GM15510 (cell line): ENCODE data around the gene TM7SF2.

Experiments used
- POLR2A ChIP-seq: IDR thresholded peaks from 3 replicates; pipeline ENCODE4 v1.6.1; 2011; ENCODE audit warnings: borderline replicate concordance; ENCODE audit not compliant: insufficient read length; ENCODE audit errors: extremely low read depth

The TM7SF2 gene

GRCh38 chr11:65111744-65112545 is at the start of gene TM7SF2:
TSS of gene TM7SF2 (plus strand) at chr11:65111872. CDS start at chr11:65112016, 144 bp downstream.
- TF ChIP-seq POLR2A = peak; percentile 98

GRCh38 chr11:65063532-65063931 is 48.1 kb upstream of the TM7SF2 start:
- TF ChIP-seq POLR2A = no peak

DNA sequence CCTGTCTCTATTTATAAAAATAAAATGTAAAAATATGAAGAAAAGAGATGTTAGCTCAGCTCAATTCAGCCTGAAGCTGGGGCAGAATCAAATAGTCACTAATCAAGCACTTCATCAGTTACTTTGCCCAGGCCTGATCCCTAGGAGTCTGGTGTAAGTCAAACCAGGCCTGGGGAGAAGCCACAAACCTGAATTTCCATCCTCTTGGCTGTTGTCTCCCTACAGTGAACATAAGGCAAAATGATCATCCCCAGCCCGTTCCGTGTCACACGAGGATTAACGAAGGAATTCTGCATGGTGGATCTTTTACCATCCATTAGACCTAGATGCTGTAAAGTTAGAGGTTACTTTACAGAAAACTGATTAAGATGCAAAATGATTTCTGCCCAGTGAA is 46.8 kb upstream of the TM7SF2 start:
- no peak for TF ChIP-seq POLR2A

DNA sequence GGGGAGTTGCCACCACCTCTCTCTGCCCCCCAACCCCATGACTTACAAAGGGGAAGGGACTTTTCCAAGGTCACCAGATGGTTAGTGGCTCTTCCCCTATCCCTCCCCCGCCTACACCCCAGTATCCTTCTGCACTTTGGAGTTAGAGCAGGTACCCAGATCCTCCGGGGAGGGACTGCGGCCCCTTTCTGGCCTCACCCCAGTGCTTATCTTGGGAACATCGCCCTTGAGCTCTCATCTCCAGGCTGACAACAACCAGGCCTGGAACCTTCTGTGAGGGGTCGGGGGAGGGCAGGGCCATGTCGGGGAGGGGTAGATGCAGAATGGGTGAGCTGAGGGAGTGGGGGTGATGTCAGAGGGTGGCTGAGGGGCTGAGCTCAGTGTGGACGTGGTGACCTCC is 45.8 kb upstream of the TM7SF2 start:
- TF ChIP-seq POLR2A = no peak

DNA sequence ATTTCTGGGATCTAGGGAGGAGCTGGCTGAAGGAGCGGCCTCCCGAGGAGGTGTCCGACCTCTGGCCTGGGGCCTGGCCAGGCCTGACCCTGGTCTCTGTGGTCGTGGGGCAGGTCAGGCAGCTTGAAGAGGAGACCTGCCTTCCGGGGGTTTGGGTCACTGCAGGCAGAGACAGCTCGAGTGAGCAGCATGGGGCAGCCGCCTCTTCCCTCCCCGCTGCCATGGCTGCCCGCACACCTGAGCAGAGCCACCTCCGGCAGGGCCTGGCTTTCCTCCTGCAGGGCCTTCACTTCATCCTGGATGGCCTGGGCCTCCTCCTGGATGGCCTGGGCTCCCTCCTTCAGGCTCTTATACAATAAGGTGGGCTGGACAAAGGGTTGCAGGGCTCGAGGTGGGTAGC is 45.4 kb upstream of the TM7SF2 start:
- TF ChIP-seq POLR2A = no peak

- TF ChIP-seq POLR2A = no peak
Measured at GRCh38 chr11:65066805-65067291, 44.8 kb upstream of the TM7SF2 start.

DNA sequence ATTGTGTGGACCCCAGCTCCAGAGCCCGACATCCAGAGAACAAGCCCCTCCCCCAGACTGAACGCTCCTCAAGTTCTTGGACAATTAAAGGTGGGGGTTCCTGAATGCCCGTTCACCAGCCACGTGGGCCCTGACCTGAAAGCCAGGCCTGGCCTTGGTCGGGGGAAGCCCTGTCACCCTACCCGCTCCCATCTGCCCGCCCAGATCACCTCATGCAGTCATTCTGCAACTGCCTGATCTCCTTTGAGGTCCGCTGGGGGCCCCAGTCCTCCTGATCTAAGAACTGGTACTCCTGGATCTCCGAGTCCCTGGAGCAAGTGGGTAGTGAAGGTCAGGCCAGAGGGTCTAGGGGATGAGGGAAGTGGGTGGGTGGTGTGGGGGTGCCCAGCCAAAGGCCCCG is 44.2 kb upstream of the TM7SF2 start:
- no peak for TF ChIP-seq POLR2A

DNA sequence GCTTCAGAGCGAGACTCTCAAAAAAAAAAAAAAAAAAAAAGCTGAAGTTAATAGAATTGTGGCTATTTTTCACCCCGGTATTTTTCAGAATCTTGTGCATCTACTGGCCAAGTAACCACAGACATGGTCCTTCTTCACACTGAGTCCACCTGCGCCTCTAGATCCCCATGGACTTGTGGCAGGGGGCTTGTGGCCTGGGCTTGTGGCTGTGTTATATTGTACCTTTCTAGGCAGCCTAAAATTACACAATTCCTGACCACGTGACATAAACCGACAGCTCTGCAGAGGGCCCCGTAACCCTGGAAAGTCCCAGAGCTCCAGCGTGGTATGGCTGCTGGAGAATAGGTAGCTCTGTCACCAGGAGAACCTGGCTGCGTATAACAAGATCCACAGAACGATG is 42.5 kb upstream of the TM7SF2 start:
- no peak for TF ChIP-seq POLR2A

- TF ChIP-seq POLR2A = no peak
Measured at GRCh38 chr11:65071907-65072630, 39.6 kb upstream of the TM7SF2 start.

- TF ChIP-seq POLR2A = no peak
Measured at GRCh38 chr11:65072631-65072966, 39.1 kb upstream of the TM7SF2 start.

DNA sequence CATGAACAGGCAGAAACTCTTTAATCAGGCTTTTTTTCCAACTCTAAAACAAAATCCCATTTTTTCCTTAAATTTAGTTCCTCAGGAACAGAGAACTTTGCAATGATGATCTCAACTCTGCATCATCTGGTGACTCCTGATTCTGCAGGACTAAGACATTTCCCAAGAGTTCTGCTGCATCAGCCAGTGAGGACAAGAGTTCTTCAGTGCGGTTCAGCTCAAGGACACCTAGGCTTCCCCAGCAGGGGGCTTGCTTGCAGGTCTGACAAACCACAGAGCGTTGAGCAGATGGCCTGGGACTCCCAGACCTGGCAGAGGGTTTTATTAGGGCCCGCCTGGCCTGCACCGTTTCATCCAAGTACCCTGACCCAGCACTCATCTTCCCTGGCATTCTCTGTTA is 34.2 kb upstream of the TM7SF2 start:
- no peak for TF ChIP-seq POLR2A

- TF ChIP-seq POLR2A = no peak
Measured at GRCh38 chr11:65078151-65078550, 33.5 kb upstream of the TM7SF2 start.

- no peak for TF ChIP-seq POLR2A
Measured at GRCh38 chr11:65078786-65079342, 32.8 kb upstream of the TM7SF2 start.

GRCh38 chr11:65083134-65083833 is 28.4 kb upstream of the TM7SF2 start:
- no peak for TF ChIP-seq POLR2A

- peak; percentile 71 for TF ChIP-seq POLR2A
Measured at GRCh38 chr11:65083834-65084597, 27.7 kb upstream of the TM7SF2 start, which contains the start of the genes CDCA5 and ZFPL1. TSS of gene CDCA5 (minus strand) at chr11:65084040. CDS start at chr11:65083978, 62 bp downstream. TSS of gene ZFPL1 (plus strand) at chr11:65084222. CDS start at chr11:65084699, 477 bp downstream.
